NCI-H2196 treated with DMSO at 0.1 percent for 48 hours (cell line): ENCODE results near the gene NR2C2.
A peak's percentile ranks its signal among the peaks of the same experiment; 100 is the strongest.

Experiments
- DNase-seq: peaks from one replicate; lab custom pipeline; 2025; ENCODE audit not compliant: unreplicated experiment; lab: John Stamatoyannopoulos, UW

The NR2C2 gene

GRCh38 chr3:14921034-14921616 is 26.3 kb upstream of the NR2C2 start:
- peak; percentile 13 for DNase-seq

DNA sequence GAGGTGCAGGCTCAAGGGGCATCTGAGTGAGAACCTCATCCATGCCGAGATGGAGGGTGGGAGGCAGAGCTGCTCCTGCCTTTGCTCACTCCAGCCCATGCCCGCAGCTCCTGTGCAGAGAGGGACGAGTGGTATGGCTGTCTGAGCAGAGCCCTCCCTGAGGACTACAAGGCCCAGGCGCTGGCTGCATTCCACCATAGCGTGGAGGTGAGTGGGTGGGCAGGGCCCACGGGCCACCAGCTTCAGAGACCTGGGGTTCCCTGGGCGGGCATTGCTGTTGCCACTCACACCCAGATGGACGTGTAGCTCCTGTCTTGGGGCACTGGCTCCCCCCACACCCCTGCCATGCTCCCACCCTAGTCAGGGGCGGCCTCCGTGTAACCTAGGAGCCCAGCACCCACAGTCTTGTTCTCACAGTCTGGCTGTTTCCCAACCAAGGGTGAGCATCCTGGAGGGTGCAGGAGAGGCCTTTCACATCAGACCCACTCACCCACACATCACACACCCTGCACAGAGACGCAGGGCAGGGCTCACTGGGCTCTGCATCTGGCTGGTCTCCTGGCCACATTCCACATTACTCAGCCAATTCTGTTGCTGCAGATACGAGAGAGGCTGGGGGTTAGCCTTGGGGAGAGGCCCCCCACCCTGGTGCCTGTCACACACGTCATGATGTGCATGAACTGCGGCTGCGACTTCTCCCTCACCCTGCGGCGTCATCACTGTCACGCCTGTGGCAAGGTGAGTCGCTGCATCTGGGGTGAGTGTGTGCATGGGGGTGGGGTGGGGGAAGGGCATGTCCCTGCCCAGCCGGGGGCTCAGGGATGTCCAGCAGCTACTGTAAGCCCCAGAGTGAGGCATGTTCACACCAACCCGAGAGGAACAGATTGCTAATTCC is 25.3 kb upstream of the NR2C2 start:
- DNase-seq = no peak

- DNase-seq = no peak
Measured at GRCh38 chr3:14922863-14923262, 24.5 kb upstream of the NR2C2 start.

DNA sequence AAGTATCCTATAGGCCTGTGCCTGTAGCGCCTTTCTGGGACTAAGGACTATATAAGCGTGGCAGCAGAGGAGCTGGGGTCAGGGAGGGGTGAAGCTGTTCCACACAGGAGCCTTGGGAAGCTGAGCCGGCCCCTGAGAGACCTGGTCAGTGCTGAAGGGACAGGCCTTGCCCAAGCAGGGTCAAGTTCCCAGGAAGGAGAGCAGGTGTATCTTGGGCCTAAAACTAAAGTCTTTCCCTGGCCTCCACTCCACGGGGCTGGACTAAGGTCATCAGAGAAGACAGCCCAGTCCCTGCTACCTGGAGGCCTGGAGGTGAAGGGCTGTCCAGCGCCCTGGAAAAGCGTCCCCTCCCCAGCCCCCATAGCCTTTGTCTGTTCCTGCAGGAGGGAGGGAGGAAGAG is 23.9 kb upstream of the NR2C2 start:
- no peak for DNase-seq

DNA sequence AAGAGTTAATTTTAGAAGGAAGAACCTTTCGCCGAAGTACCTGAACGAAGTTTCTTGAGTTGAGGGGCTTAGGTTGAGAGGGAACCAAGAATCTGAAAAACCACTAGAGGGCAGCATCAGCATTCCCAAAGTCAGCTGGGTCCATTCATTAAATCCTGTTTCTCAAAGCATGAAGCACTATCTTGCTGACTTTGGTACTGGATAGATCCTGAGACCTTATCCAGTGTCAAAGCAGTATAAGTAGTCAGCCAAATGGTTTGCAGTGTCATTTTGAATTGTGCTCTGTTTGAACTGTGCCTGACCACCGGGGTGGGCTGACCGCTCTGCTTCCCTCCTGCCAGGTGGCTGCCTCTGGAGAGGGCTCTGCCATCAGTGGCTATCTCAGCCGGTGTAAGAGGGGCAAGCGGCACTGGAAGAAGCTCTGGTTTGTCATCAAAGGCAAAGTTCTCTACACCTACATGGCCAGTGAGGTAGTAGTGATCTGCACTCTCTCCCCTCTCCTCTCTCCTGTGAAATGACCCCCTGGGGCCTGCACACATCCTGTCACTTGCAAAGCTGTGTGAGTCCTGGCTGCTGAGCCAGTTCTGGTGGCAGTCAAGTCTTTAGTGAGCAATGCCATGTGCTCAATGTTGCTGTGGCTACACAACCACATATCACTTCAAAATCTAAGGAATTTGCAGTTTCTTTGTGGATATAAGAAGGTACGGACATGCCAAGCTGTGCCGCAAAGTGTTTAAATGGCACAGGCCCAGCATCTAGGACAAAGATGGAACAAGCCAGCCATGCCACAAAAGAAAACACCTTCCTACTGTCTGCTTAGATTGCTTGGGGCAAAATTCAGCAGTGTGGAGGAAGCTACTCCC is 21.4 kb upstream of the NR2C2 start:
- peak; percentile 6 for DNase-seq

DNA sequence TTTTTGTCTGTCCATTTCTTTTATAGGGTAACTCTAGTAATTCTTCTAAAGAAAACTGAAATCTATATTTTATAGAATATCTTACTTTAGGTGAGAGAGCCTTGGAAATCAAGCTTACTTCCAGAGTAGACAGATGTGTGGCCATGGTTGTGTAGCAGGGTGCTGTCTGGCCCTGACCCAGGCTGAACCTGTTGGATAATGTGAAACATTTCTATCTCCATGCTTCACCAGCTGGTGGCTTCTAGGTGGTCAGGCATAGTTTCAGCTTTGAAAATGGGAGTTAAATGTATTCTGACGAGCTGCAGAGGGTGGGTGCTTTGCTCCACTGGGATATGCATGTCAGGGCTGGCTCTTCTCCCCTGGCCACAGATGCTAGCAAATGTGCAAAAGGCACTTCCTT is 20.8 kb upstream of the NR2C2 start:
- no peak for DNase-seq

DNA sequence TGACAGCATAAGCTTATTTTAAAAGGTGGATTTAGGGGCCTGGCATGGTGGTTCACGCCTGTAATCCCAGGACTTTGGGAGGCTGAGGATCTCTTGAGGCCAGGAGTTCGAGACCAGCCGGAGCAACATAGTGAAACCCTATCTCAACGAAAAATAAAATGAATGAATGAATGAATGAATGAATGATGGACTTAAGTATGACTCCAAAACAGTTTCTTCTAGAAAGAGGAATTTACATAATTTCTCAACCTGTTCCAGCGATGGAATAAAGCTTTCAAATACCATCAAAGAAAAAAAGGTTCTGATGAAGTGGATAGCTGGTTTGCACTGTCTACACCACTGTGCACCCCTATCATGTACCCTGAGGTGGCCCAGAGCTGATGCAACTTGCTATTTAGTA is 20.1 kb upstream of the NR2C2 start:
- no peak for DNase-seq

DNA sequence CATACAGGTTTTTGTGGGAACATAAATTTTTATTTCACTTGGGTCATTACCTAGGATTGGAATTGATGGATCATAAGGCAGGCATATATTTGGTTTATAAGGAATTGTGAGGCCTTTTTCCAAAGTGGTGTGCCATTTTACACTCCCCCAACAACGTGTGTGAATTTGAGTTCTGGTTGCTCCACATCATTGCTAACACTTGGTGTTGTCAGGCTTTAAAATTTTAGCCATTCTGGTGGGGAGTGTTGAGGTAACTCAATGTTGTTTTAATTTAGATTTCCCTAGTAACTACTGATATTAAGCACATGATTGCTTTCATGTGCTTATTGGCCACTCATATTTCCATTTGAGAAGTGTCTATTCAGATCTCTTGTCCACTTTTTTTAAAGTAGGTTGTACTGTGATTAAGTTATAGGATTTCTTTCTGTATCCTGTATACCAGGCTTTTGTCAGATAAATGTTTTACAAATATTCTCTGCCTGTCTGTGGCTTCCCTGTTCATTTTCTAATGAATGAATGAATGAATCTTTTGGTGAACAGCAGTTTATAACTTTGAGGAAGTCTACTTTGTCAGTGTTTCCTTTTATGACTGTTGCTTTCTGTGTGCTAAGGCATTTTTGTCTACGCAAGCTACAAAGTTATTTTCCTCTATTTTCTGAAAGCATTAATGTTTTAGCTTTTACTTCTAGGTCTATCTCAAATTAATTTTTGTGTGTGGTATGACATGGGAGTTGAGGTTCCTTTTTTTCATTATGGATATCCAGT is 17.9 kb upstream of the NR2C2 start:
- DNase-seq = no peak

- DNase-seq = no peak
Measured at GRCh38 chr3:14933820-14934425, 13.5 kb upstream of the NR2C2 start.

- no peak for DNase-seq
Measured at GRCh38 chr3:14935592-14936345, 11.6 kb upstream of the NR2C2 start.

DNA sequence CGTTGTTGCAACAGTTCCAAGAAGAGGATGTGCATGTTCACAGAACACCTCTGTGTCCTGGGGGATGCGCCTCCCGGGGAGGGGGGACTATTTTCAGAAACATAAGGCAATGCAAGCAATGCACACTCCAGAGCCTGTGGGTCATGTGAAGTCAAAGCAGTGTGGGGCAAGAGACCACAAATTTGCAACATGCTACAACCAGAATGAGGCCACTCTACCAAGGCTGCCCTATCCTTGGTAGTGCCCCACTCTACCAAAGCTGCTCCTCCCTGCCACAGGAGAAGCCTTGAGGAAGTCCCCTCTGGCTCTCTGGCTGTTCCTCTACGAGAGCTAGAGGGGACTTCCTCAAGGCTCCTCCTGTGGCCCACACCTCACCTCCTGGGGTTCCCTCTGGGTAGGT is 8.4 kb upstream of the NR2C2 start:
- DNase-seq = no peak

DNA sequence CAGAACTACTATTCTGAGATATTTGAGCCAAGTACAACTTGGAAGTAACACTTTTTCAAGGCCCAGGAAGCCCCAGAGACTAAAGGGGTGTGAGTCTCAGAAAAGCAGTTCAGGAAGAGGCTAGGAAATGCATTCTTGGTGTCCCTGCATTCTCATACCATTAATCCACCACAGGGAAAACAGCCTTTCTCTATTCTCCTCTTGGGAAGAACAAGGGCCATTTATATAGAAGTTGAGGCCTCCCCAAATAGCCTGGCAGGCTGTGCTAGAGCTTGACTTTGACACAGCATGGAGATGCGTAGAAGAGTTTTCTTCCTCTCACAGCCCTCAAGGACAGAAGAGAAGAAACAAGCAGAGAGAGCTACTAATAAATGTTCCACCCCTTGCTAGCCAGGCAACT is 5.5 kb upstream of the NR2C2 start:
- no peak for DNase-seq

DNA sequence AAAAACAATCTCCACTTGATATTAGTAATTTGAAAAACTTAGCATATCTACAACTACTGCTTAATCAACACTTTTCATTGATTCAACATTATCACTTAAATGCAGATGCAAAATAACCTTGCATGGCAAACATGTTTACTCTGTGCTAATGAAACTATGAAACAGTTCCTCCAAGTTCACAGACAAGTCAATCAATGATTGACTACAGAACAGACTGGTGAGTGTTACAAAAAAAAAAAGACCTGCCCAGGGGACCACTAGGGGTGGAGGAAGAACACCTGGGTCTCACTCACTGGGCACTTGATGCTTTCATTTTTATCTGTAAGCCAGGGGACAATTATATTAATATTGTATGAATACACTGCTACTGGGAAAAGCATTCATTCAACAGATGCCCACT is 4.3 kb upstream of the NR2C2 start:
- no peak for DNase-seq

- DNase-seq = no peak
Measured at GRCh38 chr3:14946236-14946635, 1.1 kb upstream of the NR2C2 start.

- DNase-seq = no peak
Measured at GRCh38 chr3:14946739-14947099, 664 bp upstream of the NR2C2 start.

DNA sequence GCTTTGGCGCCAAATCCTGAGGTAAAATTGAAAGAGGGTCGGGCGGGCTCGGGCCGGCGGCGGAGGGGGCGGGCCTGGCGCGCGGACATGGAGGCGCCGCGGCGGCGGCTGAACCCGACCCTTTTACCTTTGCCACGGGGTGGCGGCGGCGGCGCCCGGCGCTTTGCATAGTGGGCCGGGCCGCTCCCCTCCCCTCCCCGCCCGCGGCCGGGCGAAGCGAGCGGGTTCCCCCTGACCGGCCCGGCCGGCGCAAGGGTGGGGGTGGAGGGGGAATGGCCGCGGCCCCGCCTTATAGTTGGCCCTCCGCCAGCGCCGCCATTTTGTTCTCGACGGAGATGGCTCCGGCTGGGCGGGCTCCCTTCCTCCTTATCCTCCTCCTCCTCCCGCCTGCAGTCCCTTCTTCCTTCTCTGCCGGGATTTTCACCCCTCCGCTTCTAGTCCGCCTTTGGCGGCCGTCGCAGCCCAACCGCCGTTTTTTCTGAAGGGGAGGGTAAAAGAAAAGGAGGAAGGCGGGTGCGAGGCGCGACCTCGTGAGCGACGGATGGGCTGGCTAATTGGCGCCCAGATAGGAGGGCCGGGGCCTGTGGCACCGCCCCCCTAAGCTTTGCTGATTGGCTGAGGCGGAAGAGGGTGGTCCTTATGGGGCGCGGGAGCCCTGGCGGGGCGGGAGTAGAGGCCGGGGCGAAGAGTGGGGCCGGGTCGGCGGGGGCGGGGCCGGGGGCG is 664 bp downstream of the NR2C2 start:
- DNase-seq = peak; percentile 80

GRCh38 chr3:14948609-14949038 is 1.2 kb downstream of the NR2C2 start:
- DNase-seq = no peak

- DNase-seq = no peak
Measured at GRCh38 chr3:14949126-14949525, 1.7 kb downstream of the NR2C2 start.

- DNase-seq = no peak
Measured at GRCh38 chr3:14950274-14950673, 2.9 kb downstream of the NR2C2 start.
